ENCODE results near the gene CAPN10.

DNA sequence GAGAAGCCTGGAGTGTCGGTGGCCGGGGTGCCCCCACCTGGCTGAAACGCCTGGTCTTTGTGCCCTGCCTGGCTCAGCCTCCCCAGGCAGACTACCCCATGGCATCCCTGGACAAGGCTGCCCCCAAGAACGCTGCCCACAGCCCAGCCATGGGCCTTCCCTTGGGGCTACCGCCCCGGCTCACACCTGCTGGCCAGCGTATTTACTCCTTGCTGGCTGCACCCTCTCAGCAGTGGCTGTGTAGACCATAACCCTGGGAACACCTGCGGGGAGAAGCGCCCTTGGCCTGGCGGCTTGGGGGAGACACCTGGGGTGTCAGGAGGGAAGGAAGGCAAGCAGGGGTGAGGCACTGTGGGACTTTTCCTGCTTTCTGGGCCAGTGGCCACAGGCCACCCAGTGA, 17.3 kb downstream of the CAPN10 start:
- TF ChIP-seq, protein P1, sequence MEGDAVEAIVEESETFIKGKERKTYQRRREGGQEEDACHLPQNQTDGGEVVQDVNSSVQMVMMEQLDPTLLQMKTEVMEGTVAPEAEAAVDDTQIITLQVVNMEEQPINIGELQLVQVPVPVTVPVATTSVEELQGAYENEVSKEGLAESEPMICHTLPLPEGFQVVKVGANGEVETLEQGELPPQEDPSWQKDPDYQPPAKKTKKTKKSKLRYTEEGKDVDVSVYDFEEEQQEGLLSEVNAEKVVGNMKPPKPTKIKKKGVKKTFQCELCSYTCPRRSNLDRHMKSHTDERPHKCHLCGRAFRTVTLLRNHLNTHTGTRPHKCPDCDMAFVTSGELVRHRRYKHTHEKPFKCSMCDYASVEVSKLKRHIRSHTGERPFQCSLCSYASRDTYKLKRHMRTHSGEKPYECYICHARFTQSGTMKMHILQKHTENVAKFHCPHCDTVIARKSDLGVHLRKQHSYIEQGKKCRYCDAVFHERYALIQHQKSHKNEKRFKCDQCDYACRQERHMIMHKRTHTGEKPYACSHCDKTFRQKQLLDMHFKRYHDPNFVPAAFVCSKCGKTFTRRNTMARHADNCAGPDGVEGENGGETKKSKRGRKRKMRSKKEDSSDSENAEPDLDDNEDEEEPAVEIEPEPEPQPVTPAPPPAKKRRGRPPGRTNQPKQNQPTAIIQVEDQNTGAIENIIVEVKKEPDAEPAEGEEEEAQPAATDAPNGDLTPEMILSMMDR (IDR thresholded peaks at IDR 0.05) = no peak
- TF ChIP-seq POLR2AphosphoS5 (IDR thresholded peaks at IDR 0.05; ENCODE audit: insufficient read depth in 1 of 2, low read depth in 1 of 2) = no peak

Data from vagina (tissue), 2 donors.